GM12872 (cell line): ENCODE results near the gene BCL2L11.

Experiments
- TF ChIP-seq, protein P1 (sequence below): IDR thresholded peaks from 3 replicates; pipeline ENCODE4 v1.5.1; 2011; ENCODE audit warnings: low read depth, mild to moderate bottlenecking, low read length, moderate library complexity; ENCODE audit not compliant: insufficient read depth

The BCL2L11 gene

DNA sequence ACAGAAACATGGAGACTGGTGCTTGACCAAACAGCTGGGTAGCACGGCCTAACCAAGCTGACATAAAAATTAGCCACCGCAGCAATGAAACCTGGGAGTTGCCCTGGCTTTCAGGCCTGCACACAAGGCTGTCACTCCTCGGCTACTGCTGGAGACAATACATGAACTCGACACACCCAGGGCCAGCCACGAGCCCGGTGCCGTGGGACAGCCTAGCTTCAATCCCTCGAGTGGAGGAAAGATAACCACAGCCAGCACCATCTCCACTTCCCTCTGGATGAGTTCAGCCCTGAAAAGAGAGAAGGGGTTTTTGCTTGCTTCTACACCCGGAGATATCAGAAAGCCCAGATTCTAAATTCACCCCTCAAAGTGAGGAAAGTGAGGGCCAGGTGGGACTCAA is 78.0 kb downstream of the BCL2L11 start:
- TF ChIP-seq, protein P1, sequence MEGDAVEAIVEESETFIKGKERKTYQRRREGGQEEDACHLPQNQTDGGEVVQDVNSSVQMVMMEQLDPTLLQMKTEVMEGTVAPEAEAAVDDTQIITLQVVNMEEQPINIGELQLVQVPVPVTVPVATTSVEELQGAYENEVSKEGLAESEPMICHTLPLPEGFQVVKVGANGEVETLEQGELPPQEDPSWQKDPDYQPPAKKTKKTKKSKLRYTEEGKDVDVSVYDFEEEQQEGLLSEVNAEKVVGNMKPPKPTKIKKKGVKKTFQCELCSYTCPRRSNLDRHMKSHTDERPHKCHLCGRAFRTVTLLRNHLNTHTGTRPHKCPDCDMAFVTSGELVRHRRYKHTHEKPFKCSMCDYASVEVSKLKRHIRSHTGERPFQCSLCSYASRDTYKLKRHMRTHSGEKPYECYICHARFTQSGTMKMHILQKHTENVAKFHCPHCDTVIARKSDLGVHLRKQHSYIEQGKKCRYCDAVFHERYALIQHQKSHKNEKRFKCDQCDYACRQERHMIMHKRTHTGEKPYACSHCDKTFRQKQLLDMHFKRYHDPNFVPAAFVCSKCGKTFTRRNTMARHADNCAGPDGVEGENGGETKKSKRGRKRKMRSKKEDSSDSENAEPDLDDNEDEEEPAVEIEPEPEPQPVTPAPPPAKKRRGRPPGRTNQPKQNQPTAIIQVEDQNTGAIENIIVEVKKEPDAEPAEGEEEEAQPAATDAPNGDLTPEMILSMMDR: no peak

DNA sequence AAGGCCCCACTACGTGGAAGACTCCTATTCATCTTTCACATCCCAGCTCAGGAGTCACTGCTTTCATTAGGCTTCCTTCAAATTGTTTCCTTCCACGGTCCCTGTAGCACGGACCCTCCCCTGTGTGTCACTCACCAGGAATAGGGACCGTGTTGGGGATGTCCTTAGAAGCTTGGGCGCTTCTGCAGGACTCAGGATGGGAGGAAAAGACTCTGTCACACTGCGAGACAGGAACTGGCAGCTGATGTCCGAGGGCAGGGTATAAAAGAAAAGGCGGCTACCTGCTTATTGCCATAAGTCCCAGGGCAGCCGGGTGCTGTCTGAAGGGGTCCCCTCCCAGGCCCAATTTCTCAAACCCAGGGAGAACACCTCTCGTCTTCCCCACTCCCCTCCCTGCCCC is 79.1 kb downstream of the BCL2L11 start:
- TF ChIP-seq, protein P1: no peak

DNA sequence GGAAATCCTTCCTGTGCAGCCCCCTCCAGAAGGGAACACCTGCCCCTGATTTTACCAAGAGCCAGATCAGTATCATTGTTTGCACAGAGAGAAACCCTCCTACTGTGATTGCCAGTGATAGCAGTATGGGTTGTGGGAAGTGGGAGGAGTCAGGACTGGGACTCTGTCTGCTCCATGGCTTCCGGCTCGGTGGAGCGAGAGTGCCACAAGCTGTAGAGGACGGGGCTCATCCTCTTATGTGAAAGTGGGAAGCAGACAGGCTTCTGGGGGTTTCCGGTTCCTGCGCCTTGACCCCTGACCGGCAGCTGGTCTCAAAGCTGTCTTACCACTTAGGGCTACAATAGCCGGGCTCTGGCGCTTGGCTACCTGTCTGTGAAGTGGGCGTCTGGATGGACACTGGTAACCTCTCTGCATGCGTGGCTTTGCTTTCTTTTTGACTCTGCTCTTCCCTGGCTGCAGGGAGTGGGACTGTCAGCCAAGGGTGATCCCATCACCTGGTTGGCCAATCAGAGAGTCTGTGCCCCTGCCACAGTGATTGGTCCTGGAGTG is 79.7 kb downstream of the BCL2L11 start:
- TF ChIP-seq, protein P1: no peak

DNA sequence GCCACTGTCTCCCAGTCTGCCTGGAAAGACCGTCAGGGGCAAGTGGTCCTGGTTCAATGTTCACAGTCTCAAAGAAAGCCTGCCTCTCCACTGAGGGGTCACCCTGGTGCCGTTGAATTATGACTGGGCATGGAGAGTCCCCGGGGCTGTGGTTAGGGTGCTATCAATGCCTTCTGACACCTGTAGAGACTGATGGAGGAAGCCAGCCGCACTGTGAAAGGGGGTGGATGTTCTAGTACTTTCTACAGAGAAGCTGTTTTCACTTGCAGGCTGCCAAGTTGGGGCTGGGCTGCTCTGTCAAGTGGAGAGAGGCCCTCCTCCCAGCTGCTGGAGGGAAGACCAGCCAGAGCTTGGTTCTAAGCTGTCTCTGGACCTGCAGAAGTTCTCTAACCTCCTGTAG is 80.5 kb downstream of the BCL2L11 start:
- TF ChIP-seq, protein P1: no peak

DNA sequence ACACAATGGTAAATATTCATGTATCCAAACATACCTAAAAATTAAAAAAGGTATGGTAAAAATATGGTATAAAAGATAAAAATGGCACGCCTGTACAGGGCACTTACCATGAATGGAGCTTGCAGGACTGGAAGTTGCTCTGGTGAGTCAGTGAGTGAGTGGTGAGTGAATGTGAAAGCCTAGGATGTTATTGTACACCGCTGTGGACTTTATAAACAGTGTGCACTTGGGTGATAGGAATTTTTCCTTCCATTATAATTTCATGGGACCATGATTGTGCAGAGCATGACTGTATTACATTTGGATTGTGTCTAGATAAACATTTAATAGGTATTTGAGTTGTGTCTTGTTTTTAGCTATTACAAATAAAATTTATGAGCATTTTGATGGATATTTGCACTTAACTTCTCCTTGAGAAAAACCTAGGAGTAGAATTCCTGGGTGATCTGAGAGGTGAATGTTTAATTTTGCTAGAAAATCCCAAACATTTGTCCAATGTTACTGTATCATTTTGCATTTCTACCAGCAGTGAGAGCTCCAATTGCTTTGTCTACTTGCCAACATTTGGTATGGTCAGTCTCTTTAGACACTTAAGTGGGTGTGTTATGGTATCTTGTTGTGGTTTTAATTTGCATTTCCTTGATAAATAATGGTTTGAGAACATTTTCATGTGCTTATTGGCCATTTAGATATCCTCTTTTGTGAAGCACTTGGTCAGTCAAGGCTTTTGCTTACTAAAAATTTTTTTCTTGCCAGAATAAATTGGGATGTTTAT is 81.7 kb downstream of the BCL2L11 start:
- TF ChIP-seq, protein P1: no peak

DNA sequence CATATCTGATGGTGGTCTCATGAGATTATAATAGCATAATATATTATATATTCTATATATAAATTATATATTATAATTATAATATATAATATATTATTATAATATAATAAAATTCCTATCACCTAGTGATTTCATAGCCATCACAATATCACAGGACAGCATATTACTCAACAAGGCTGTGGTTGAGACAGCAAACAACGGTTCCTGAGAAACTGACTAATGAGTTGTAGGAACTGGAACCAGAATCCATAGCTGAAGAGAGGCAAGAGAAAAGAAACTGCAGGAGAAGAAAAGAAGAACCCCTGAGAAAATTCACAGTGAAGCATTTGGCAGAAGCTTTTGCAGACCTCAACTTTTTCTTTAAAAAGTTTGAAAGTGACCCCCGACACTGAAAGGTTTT is 84.0 kb downstream of the BCL2L11 start:
- TF ChIP-seq, protein P1: no peak

DNA sequence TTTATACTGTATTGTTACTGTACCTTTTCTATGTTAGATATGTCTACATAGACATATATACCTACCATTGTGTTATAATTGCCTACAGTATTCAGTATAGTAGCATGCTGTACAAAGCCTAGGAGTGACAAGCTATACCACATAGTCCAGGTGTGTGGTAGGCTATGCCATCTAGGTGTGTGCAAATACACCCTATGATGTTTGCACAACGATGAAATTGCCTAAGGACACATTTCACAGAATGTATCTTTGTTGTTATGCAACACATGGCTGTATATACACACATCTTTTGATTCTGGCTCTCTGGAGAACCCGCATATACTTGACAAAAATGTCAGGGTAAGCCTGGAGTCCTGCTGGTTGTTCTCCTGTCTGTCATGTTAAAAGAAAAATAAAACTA is 85.1 kb downstream of the BCL2L11 start:
- TF ChIP-seq, protein P1: no peak
